Smooth muscle cell (in vitro differentiated cells): Measurements from ENCODE around the gene BBS10. TPM values are rescaled to one million over a fixed set of nuclear protein-coding genes. Genes with fewer than 3 reads are reported as not detected.

Source experiments
- DNase-seq: peaks from one replicate; lab custom pipeline; 2025; ENCODE audit not compliant: unreplicated experiment; lab: John Stamatoyannopoulos, UW
- H2AFZ ChIP-seq: fragments of 200-600 bp; sonication (generic); 2 replicates; pipeline ENCODE4 v1.6.0; 2016; ENCODE audit warnings: antibody characterized with exemption, low read depth, mild to moderate bottlenecking
- H3F3A ChIP-seq: fragments of 200-600 bp; sonication (generic); 2 replicates; pipeline ENCODE4 v1.6.0; 2017; ENCODE audit warnings: antibody characterized with exemption, low read depth
- H3K27ac ChIP-seq: fragments of 200-600 bp; sonication (generic); 2 replicates; pipeline ENCODE4 v1.5.1; 2016; ENCODE audit warnings: low read depth, mild to moderate bottlenecking
- H3K27me3 ChIP-seq: fragments of 200-600 bp; sonication (generic); 2 replicates; pipeline ENCODE4 v1.6.1; 2016; ENCODE audit warnings: low read depth, mild to moderate bottlenecking
- H3K36me3 ChIP-seq: fragments of 200-600 bp; sonication (generic); 2 replicates; pipeline ENCODE4 v1.5.1; 2016; ENCODE audit warnings: low read depth
- H3K4me1 ChIP-seq: fragments of 200-600 bp; sonication (generic); 2 replicates; pipeline ENCODE4 v1.5.1; 2016; ENCODE audit warnings: low read depth
- H3K4me2 ChIP-seq: fragments of 200-600 bp; sonication (generic); 2 replicates; pipeline ENCODE4 v1.6.0; 2016; ENCODE audit warnings: mild to moderate bottlenecking
- H3K4me3 ChIP-seq: fragments of 200-600 bp; sonication (generic); 2 replicates; pipeline ENCODE4 v1.5.1; 2016; ENCODE audit warnings: mild to moderate bottlenecking
- H3K79me2 ChIP-seq: fragments of 200-600 bp; sonication (generic); 2 replicates; pipeline ENCODE4 v1.6.0; 2016; ENCODE audit warnings: low read depth, mild to moderate bottlenecking
- H3K9ac ChIP-seq: fragments of 200-600 bp; sonication (generic); 2 replicates; pipeline ENCODE4 v1.6.0; 2016; ENCODE audit warnings: low read depth
- H3K9me3 ChIP-seq: fragments of 200-600 bp; sonication (generic); replicated peaks from 2 replicates; pipeline ENCODE4 v1.5.1; 2016; ENCODE audit warnings: low read depth
- H4K20me1 ChIP-seq: fragments of 200-600 bp; sonication (generic); 2 replicates; pipeline ENCODE4 v1.6.0; 2016; ENCODE audit warnings: low read depth
- WGBS: methylation state at CpG from one replicate; pipeline ENCODE4 v1.1.7; 2016; ENCODE audit warnings: low lambda C conversion rate; 5-methylcytosine and 5-hydroxymethylcytosine counted together
- polyA plus RNA-seq: library from polyadenylated mRNA; unstranded; fragments of >200 nt; fragmentation: Nextera tagmentation; extraction: Ambion mirVana; gene quantifications from 2 replicates; pipeline ENCODE4 v1.2.1, GENCODE V29; 2016
- total RNA-seq: library from RNA; depleted of rRNA; stranded (reverse); fragments of >200 nt; gene quantifications from 2 replicates; pipeline ENCODE4 v1.2.3, GENCODE V29; 2014
- TF ChIP-seq, protein P1 (sequence below): fragments of 200-600 bp; sonication (generic); IDR thresholded peaks from 2 replicates; pipeline ENCODE4 v1.5.1; 2017; ENCODE audit warnings: borderline replicate concordance, mild to moderate bottlenecking, antibody characterized with exemption; ENCODE audit not compliant: insufficient read depth, poor library complexity, severe bottlenecking

Gene BBS10
- total and polyA plus RNA-seq, 2 experiments from 2014 or later: 6.5 to 10.8 TPM

GRCh38 chr12:76340680-76341435, 7.4 kb downstream of the BBS10 start:
- H3K4me1 ChIP-seq: no peaks in the 10 kb centered on the region
- H3K79me2 ChIP-seq: peaks cover 9% of the 10 kb centered on the region
- WGBS: 85% methylated on average over 9 of the region's 9 CpGs
- H3F3A ChIP-seq: no peaks in the 10 kb centered on the region
- no peak for DNase-seq
- no peaks in the 10 kb centered on the region for H3K27me3 ChIP-seq
- no peak overlapping the region for H3K27ac ChIP-seq
- TF ChIP-seq, protein P1, sequence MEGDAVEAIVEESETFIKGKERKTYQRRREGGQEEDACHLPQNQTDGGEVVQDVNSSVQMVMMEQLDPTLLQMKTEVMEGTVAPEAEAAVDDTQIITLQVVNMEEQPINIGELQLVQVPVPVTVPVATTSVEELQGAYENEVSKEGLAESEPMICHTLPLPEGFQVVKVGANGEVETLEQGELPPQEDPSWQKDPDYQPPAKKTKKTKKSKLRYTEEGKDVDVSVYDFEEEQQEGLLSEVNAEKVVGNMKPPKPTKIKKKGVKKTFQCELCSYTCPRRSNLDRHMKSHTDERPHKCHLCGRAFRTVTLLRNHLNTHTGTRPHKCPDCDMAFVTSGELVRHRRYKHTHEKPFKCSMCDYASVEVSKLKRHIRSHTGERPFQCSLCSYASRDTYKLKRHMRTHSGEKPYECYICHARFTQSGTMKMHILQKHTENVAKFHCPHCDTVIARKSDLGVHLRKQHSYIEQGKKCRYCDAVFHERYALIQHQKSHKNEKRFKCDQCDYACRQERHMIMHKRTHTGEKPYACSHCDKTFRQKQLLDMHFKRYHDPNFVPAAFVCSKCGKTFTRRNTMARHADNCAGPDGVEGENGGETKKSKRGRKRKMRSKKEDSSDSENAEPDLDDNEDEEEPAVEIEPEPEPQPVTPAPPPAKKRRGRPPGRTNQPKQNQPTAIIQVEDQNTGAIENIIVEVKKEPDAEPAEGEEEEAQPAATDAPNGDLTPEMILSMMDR: no peak
- no peak overlapping the region for H3K4me2 ChIP-seq
- no peak overlapping the region for H3K9ac ChIP-seq
- H2AFZ ChIP-seq: no peak overlapping the region
- no peaks in the 10 kb centered on the region for H3K9me3 ChIP-seq
- no peak overlapping the region for H3K4me3 ChIP-seq
- no peaks in the 10 kb centered on the region for H4K20me1 ChIP-seq
- no peaks in the 10 kb centered on the region for H3K36me3 ChIP-seq

- WGBS: 71% methylated on average over 3 of the region's 3 CpGs
- H3K79me2 ChIP-seq: no peaks in the 10 kb centered on the region
- H3K9ac ChIP-seq: no peak overlapping the region
- H3K36me3 ChIP-seq: no peaks in the 10 kb centered on the region
- no peaks in the 10 kb centered on the region for H3K27me3 ChIP-seq
- TF ChIP-seq, protein P1: no peak
- no peak overlapping the region for H3K4me2 ChIP-seq
- no peaks in the 10 kb centered on the region for H3F3A ChIP-seq
- DNase-seq: no peak
- H4K20me1 ChIP-seq: no peaks in the 10 kb centered on the region
- no peak overlapping the region for H3K27ac ChIP-seq
- H2AFZ ChIP-seq: no peak overlapping the region
- H3K9me3 ChIP-seq: no peaks in the 10 kb centered on the region
- H3K4me3 ChIP-seq: no peak overlapping the region
- H3K4me1 ChIP-seq: no peaks in the 10 kb centered on the region
These were observed 10.6 kb downstream of the BBS10 start for GRCh38 chr12:76337583-76337982.

- Histone ChIP-seq H4K20me1 (no peaks in the 10 kb centered on the region), H3K4me1 (no peaks in the 10 kb centered on the region), H3K9me3 (no peaks in the 10 kb centered on the region), H3F3A (no peaks in the 10 kb centered on the region), H3K27me3 (no peaks in the 10 kb centered on the region), H3K4me2 (no peak overlapping the region), H3K27ac (no peak overlapping the region), H2AFZ (no peak overlapping the region), H3K4me3 (no peak overlapping the region), H3K36me3 (no peaks in the 10 kb centered on the region), H3K79me2 (no peaks in the 10 kb centered on the region), H3K9ac (no peak overlapping the region)
- TF ChIP-seq, protein P1: no peak
- 70% methylated on average over 1 of the region's 1 CpG for WGBS
- no peak for DNase-seq
These were observed 15.6 kb downstream of the BBS10 start for GRCh38 chr12:76332606-76333005.

- TF ChIP-seq, protein P1: no peak
- H3K79me2 ChIP-seq: no peaks in the 10 kb centered on the region
- no peaks in the 10 kb centered on the region for H3F3A ChIP-seq
- no peaks in the 10 kb centered on the region for H3K27me3 ChIP-seq
- H3K9me3 ChIP-seq: no peaks in the 10 kb centered on the region
- H3K9ac ChIP-seq: no peak overlapping the region
- no peak for DNase-seq
- no peak overlapping the region for H2AFZ ChIP-seq
- H3K27ac ChIP-seq: peak overlapping the region; percentile 30
- H3K4me2 ChIP-seq: no peak overlapping the region
- no peak overlapping the region for H3K4me3 ChIP-seq
- 97% methylated on average over 5 of the region's 5 CpGs for WGBS
- no peaks in the 10 kb centered on the region for H4K20me1 ChIP-seq
- H3K36me3 ChIP-seq: no peaks in the 10 kb centered on the region
- no peaks in the 10 kb centered on the region for H3K4me1 ChIP-seq
These were observed 18.6 kb downstream of the BBS10 start for GRCh38 chr12:76329606-76330005.
